ENCODE measurements around the gene PRIM1.

PRIM1 gene

GRCh38 chr12:56724972-56725722, 27.0 kb downstream of the PRIM1 start, which contains the start of gene NACA (continued):
- TF ChIP-seq ZFP69B (tag by site-specific recombination; IDR thresholded peaks at IDR 0.05) (peak; percentile 71; the same call in 1 of the 2 replicates), ZNF610 (tag by site-specific recombination; IDR thresholded peaks at IDR 0.05; ENCODE audit: borderline replicate concordance) (peak; percentile 68; the same call in 1 of the 2 replicates), ZXDB (tag by site-specific recombination; IDR thresholded peaks at IDR 0.05) (peak; percentile 95), SP2 (tag by site-specific recombination; IDR thresholded peaks at IDR 0.05) (peak; percentile 97), ZNF624 (tag by site-specific recombination; IDR thresholded peaks at IDR 0.05) (0 out of 2 replicates have a peak, but pooled peaks have one; percentile 50), ZNF501 (tag by site-specific recombination; IDR thresholded peaks at IDR 0.05) (peak; percentile 100), EGR2 (tag by site-specific recombination; IDR thresholded peaks at IDR 0.05; ENCODE audit: low read depth) (peak; percentile 87), ZBTB17 (tag by site-specific recombination; IDR thresholded peaks at IDR 0.05) (peak; percentile 96), PATZ1 (tag by site-specific recombination; IDR thresholded peaks at IDR 0.05) (no peak), SCRT1 (tag by site-specific recombination; IDR thresholded peaks at IDR 0.05; ENCODE audit: borderline replicate concordance) (peak; percentile 99), ZBTB48 (tag by site-specific recombination; IDR thresholded peaks at IDR 0.05) (peak; percentile 71), ZNF10 (tag by site-specific recombination; IDR thresholded peaks at IDR 0.05) (peak; percentile 50; the same call in 1 of the 2 replicates), BCL11A (tag by site-specific recombination; IDR thresholded peaks at IDR 0.05; ENCODE audit: low read depth) (no peak), ZNF146 (tag by site-specific recombination; IDR thresholded peaks at IDR 0.05) (no peak; the same call in 1 of the 2 replicates), ZNF701 (tag by site-specific recombination; IDR thresholded peaks at IDR 0.05) (no peak), ZBTB20 (tag by site-specific recombination; IDR thresholded peaks at IDR 0.05) (peak; percentile 36; the same call in 1 of the 2 replicates), ZNF132 (tag by site-specific recombination; IDR thresholded peaks at IDR 0.05; ENCODE audit: borderline replicate concordance) (no peak), ZNF530 (tag by site-specific recombination; IDR thresholded peaks at IDR 0.05; ENCODE audit: low read depth) (no peak), GLI4 (tag by site-specific recombination; IDR thresholded peaks at IDR 0.05) (0 out of 2 replicates have a peak, but pooled peaks have one; percentile 44), ZNF391 (tag by site-specific recombination; IDR thresholded peaks at IDR 0.05; ENCODE audit: borderline replicate concordance, low read depth) (peak; percentile 75; the same call in 1 of the 2 replicates), ZNF561 (tag by site-specific recombination; IDR thresholded peaks at IDR 0.05; ENCODE audit: borderline replicate concordance) (peak; percentile 58), ZNF16 (tag by site-specific recombination; IDR thresholded peaks at IDR 0.05; ENCODE audit: low read depth) (no peak), KLF16 (tag by site-specific recombination; IDR thresholded peaks at IDR 0.05) (peak; percentile 86), TRIM28 (IDR thresholded peaks at IDR 0.05; ENCODE audit: borderline replicate concordance, low read length) (peak; percentile 13; the same call in 1 of the 2 replicates), ZNF777 (tag by site-specific recombination; IDR thresholded peaks at IDR 0.05; ENCODE audit: borderline replicate concordance) (no peak), ZSCAN23 (tag by site-specific recombination; IDR thresholded peaks at IDR 0.05) (peak; percentile 79; the same call in 1 of the 2 replicates), ZFP3 (tag by site-specific recombination; IDR thresholded peaks at IDR 0.05; ENCODE audit: low read depth) (peak; percentile 60), ZNF18 (tag by site-specific recombination; IDR thresholded peaks at IDR 0.05) (peak; percentile 47), ZSCAN16 (tag by site-specific recombination; IDR thresholded peaks at IDR 0.05) (no peak), KLF1 (tag by site-specific recombination; IDR thresholded peaks at IDR 0.05) (peak; percentile 25; the same call in 1 of the 2 replicates), KLF7 (tag by site-specific recombination; IDR thresholded peaks at IDR 0.05; ENCODE audit: borderline replicate concordance) (peak; percentile 52), ZNF629 (tag by site-specific recombination; IDR thresholded peaks at IDR 0.05) (peak; percentile 76; the same call in 1 of the 2 replicates), ZNF2 (tag by site-specific recombination; IDR thresholded peaks at IDR 0.05) (peak; percentile 98), ZNF324 (tag by site-specific recombination; IDR thresholded peaks at IDR 0.05) (peak; percentile 96), YY1 (tag by site-specific recombination; IDR thresholded peaks at IDR 0.05) (peak; percentile 98), ZFHX2 (tag by site-specific recombination; conservative IDR thresholded peaks at IDR 0.05) (peak; percentile 86), CTCF (tag by site-specific recombination; IDR thresholded peaks at IDR 0.05) (peak; percentile 12; the same call in 1 of the 2 replicates)
